Nephron progenitor cell (in vitro differentiated cells): ENCODE results near the gene CADPS2.

Experiments used
- DNase-seq: peaks from one replicate; pipeline ENCODE4 v3.0.0; 2021
- H3K27ac Mint-ChIP-seq: 2 replicates; pipeline ENCODE4 v1.8.0; 2021; ENCODE audit warnings: mild to moderate bottlenecking, moderate library complexity, mixed read lengths
- H3K27me3 Mint-ChIP-seq: 2 replicates; pipeline ENCODE4 v1.8.0; 2021; ENCODE audit warnings: mild to moderate bottlenecking, low read depth, mixed read lengths; ENCODE audit not compliant: poor library complexity
- H3K36me3 Mint-ChIP-seq: 2 replicates; pipeline ENCODE4 v1.8.0; 2021; ENCODE audit warnings: low read depth, mixed read lengths
- H3K4me1 Mint-ChIP-seq: 2 replicates; pipeline ENCODE4 v1.8.0; 2021; ENCODE audit warnings: mixed read lengths
- H3K4me3 Mint-ChIP-seq: 2 replicates; pipeline ENCODE4 v1.8.0; 2021; ENCODE audit warnings: mild to moderate bottlenecking, moderate library complexity, mixed read lengths
- H3K9me3 Mint-ChIP-seq: 2 replicates; pipeline ENCODE4 v1.8.0; 2021; ENCODE audit warnings: mild to moderate bottlenecking, moderate library complexity, mixed read lengths
- CTCF ChIP-seq: fragments of 200-600 bp; sonication (generic); IDR thresholded peaks from 2 replicates; pipeline ENCODE4 v1.5.0; 2021; ENCODE audit warnings: antibody characterized with exemption

CADPS2 gene

GRCh38 chr7:122743211-122743610, 143.0 kb downstream of the CADPS2 start:
- H3K9me3 Mint-ChIP-seq, result no peaks in the 10 kb centered on the region
- no peaks in the 10 kb centered on the region for H3K36me3 Mint-ChIP-seq
- no peaks in the 10 kb centered on the region for H3K27me3 Mint-ChIP-seq
- no peaks in the 10 kb centered on the region for H3K4me1 Mint-ChIP-seq
- no peak for TF ChIP-seq CTCF
- no peak overlapping the region for H3K27ac Mint-ChIP-seq
- no peak overlapping the region for H3K4me3 Mint-ChIP-seq
- DNase-seq, result no peak

DNA sequence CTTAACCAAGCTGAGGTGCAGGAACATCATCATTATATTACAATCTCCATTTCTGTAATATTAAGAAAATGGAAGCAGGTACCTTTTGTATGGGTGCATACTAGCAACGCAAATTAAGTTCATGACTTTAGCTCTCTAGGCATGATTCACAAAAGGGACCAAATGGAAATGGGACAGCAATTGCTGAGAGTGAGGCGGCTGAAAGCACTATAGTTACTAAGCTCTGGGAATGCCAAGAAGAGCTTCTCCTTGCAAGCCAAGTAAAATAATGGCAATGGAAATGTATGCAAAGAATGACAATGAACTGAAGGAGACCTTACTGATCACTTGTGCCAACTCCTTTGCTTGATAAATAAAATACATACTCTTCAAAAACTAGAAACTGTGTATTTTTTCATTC, 147.3 kb downstream of the CADPS2 start:
- no peak overlapping the region for H3K4me3 Mint-ChIP-seq
- H3K36me3 Mint-ChIP-seq, result no peaks in the 10 kb centered on the region
- DNase-seq, result no peak
- no peak overlapping the region for H3K27ac Mint-ChIP-seq
- TF ChIP-seq CTCF, result no peak
- no peaks in the 10 kb centered on the region for H3K27me3 Mint-ChIP-seq
- no peaks in the 10 kb centered on the region for H3K9me3 Mint-ChIP-seq
- no peaks in the 10 kb centered on the region for H3K4me1 Mint-ChIP-seq

- Mint-ChIP-seq H3K9me3 (no peaks in the 10 kb centered on the region), H3K27me3 (no peaks in the 10 kb centered on the region), H3K4me1 (no peaks in the 10 kb centered on the region), H3K36me3 (no peaks in the 10 kb centered on the region), H3K27ac (no peak overlapping the region), H3K4me3 (no peak overlapping the region)
- TF ChIP-seq CTCF, result no peak
- no peak for DNase-seq
These were observed 150.1 kb downstream of the CADPS2 start for GRCh38 chr7:122736183-122736582.

DNA sequence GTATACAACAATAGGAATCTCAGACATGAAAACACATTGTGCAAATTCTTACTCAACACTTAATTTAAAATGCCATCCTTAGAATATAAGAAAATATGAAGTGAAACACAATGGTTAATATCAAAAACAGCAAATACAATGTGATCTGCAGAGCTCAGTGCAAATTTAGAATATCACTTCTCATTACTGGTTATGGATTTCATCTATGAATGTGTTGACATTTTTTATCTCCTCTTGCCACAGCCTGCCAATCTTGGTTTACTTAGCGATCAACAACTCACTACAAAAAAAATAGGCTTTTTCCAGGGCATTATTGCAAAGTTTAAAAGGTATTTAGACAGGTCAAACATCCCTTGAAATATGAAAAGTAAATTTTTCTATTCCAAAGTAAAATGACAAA, 158.5 kb downstream of the CADPS2 start:
- no peak overlapping the region for H3K27ac Mint-ChIP-seq
- no peak overlapping the region for H3K4me3 Mint-ChIP-seq
- no peak for DNase-seq
- H3K4me1 Mint-ChIP-seq, result no peaks in the 10 kb centered on the region
- TF ChIP-seq CTCF, result no peak
- no peaks in the 10 kb centered on the region for H3K27me3 Mint-ChIP-seq
- H3K9me3 Mint-ChIP-seq, result no peaks in the 10 kb centered on the region
- no peaks in the 10 kb centered on the region for H3K36me3 Mint-ChIP-seq

GRCh38 chr7:122727354-122727753, 158.9 kb downstream of the CADPS2 start:
- Mint-ChIP-seq H3K27ac (no peak overlapping the region), H3K4me3 (no peak overlapping the region), H3K36me3 (no peaks in the 10 kb centered on the region), H3K27me3 (no peaks in the 10 kb centered on the region), H3K9me3 (no peaks in the 10 kb centered on the region), H3K4me1 (no peaks in the 10 kb centered on the region)
- no peak for DNase-seq
- no peak for TF ChIP-seq CTCF

- Mint-ChIP-seq H3K4me3 (no peak overlapping the region), H3K27me3 (no peaks in the 10 kb centered on the region)
These were observed 159.4 kb downstream of the CADPS2 start for GRCh38 chr7:122726881-122727280.

More at GRCh38 chr7:122726881-122727280, 159.4 kb downstream of the CADPS2 start:
- no peaks in the 10 kb centered on the region for H3K4me1 Mint-ChIP-seq
- DNase-seq, result no peak
- H3K36me3 Mint-ChIP-seq, result no peaks in the 10 kb centered on the region
- H3K9me3 Mint-ChIP-seq, result no peaks in the 10 kb centered on the region
- no peak for TF ChIP-seq CTCF
- no peak overlapping the region for H3K27ac Mint-ChIP-seq
